Esophagus squamous epithelium (tissue), 5 donors: ENCODE results near the gene RHEX. TPM values are rescaled to one million over a fixed set of nuclear protein-coding genes. Genes with fewer than 3 reads are reported as not detected.

ENCODE experiments used
- DNase-seq: peaks from one replicate; lab custom pipeline; 2025; lab: John Stamatoyannopoulos, UW
- H3K27ac ChIP-seq, 4 donors: fragments of 200-600 bp; sonication (generic); one replicate each; pipeline ENCODE4 v1.5.1; 2016 to 2019; ENCODE audit warnings: mild to moderate bottlenecking in 1 of 4
- H3K27me3 ChIP-seq, 4 donors: fragments of 200-600 bp; sonication (generic); 1 replicate in 3 of 4; 2 replicates in 1 of 4; pipeline versions ENCODE4 v1.5.1 to v1.6.0; 2017 to 2021; ENCODE audit warnings: antibody characterized with exemption in 1 of 4
- H3K36me3 ChIP-seq, 3 donors: fragments of 200-600 bp; sonication (generic); one replicate each; pipeline ENCODE4 v1.5.1; 2016 to 2019
- H3K4me1 ChIP-seq, 3 donors: fragments of 200-600 bp; sonication (generic); one replicate each; pipeline ENCODE4 v1.5.1; 2017 to 2019
- H3K4me3 ChIP-seq, 4 donors: fragments of 200-600 bp; sonication (generic); 1 replicate in 3 of 4; 2 replicates in 1 of 4; pipeline ENCODE4 v1.5.1; 2016 to 2019; ENCODE audit warnings: mild to moderate bottlenecking in 2 of 4, moderate library complexity in 1 of 4
- H3K9me3 ChIP-seq, 3 donors: fragments of 200-600 bp; sonication (generic); one replicate each; pipeline ENCODE4 v1.5.1; 2016 to 2019
- CTCF ChIP-seq, 6 experiments: fragments of 450-650 bp in 4 of 6; fragments of 200-600 bp in 2 of 6; sonication (generic) in 2 of 6; IDR thresholded peaks; one replicate each; pipeline ENCODE4 v1.5.1; 2016 to 2019; ENCODE audit warnings: antibody characterized with exemption in 6 of 6, mild to moderate bottlenecking in 4 of 6, moderate library complexity in 4 of 6
- POLR2A ChIP-seq, 4 donors: fragments of 450-650 bp; IDR thresholded peaks; one replicate each; pipeline ENCODE4 v1.6.1; 2017; ENCODE audit warnings: antibody characterized with exemption in 4 of 4, mild to moderate bottlenecking in 4 of 4, moderate library complexity in 3 of 4
- WGBS, 2 donors: methylation state at CpG; one replicate each; pipeline ENCODE4 v1.1.5; 2018; 5-methylcytosine and 5-hydroxymethylcytosine counted together
- intact Hi-C: fragments of 100-400 bp; cut with DNase I; formaldehyde crosslinking; loops from one replicate; pipeline ENCODE4 v1.15.0; 2022
- total RNA-seq, 4 donors: library from RNA; depleted of rRNA; stranded (reverse); fragments of >200 nt; gene quantifications; one replicate each; pipeline ENCODE4 v1.1.0, GENCODE V29; 2016
- donor health status: DM: yes; HTN: yes; CAD: no.

Gene RHEX
- total RNA-seq, 4 donors from 2014 or later: 0.72 to 21.9 (median 4.5) TPM; not detected in 1

GRCh38 chr1:206041640-206042039, 11.3 kb upstream of the RHEX start:
- WGBS, 2 donors: 19 to 23% methylated on average over 6 to 7 of the region's 7 CpGs
- H3K27ac ChIP-seq: no peak overlapping the region
- H3K4me1 ChIP-seq: peaks cover 0 to 21% (median 0%) of the 10 kb centered on the region in 3 donors
- DNase-seq: no peak
- H3K27me3 ChIP-seq: peaks cover 0 to 22% (median 0%) of the 10 kb centered on the region in 4 donors
- intact Hi-C loops: no loop called here
- H3K36me3 ChIP-seq: no peaks in the 10 kb centered on the region
- H3K4me3 ChIP-seq: no peak overlapping the region
- TF ChIP-seq CTCF (IDR thresholded peaks at IDR 0.05) (no peak), POLR2A (IDR thresholded peaks at IDR 0.05) (no peak)
- no peaks in the 10 kb centered on the region for H3K9me3 ChIP-seq

- Histone ChIP-seq H3K4me3 (no peak overlapping the region), H3K4me1 (peaks cover 0 to 6% (median 5%) of the 10 kb centered on the region in 3 donors), H3K27ac (no peak overlapping the region), H3K27me3 (peaks cover 0 to 5% (median 0%) of the 10 kb centered on the region in 4 donors), H3K36me3 (no peaks in the 10 kb centered on the region), H3K9me3 (no peaks in the 10 kb centered on the region)
- intact Hi-C loops: no loop called here
- WGBS, 2 donors: 70 to 72% methylated on average over 4 of the region's 4 CpGs
- DNase-seq: no peak
- TF ChIP-seq POLR2A (IDR thresholded peaks at IDR 0.05) (no peak), CTCF (IDR thresholded peaks at IDR 0.05) (no peak)
Measured at GRCh38 chr1:206047271-206047670, 5.7 kb upstream of the RHEX start.

GRCh38 chr1:206048582-206048981, 4.4 kb upstream of the RHEX start:
- TF ChIP-seq CTCF (IDR thresholded peaks at IDR 0.05): no peak
- TF ChIP-seq POLR2A (IDR thresholded peaks at IDR 0.05): no peak
- H3K9me3 ChIP-seq: no peaks in the 10 kb centered on the region
- no peak overlapping the region for H3K27ac ChIP-seq
- whole genome bisulfite sequencing, 2 donors: 78 to 93% methylated on average over 3 to 6 of the region's 6 CpGs
- H3K27me3 ChIP-seq: peaks cover 0 to 2% (median 0%) of the 10 kb centered on the region in 4 donors
- no peak for DNase-seq
- no peaks in the 10 kb centered on the region for H3K36me3 ChIP-seq
- peaks cover 0 to 13% (median 10%) of the 10 kb centered on the region in 3 donors for H3K4me1 ChIP-seq
- intact Hi-C loops: no loop called here
- no peak overlapping the region for H3K4me3 ChIP-seq

GRCh38 chr1:206049293-206049692, 3.7 kb upstream of the RHEX start:
- no peaks in the 10 kb centered on the region for H3K9me3 ChIP-seq
- no peaks in the 10 kb centered on the region for H3K36me3 ChIP-seq
- DNase-seq: no peak
- no peak overlapping the region for H3K4me3 ChIP-seq
- no peak overlapping the region for H3K27ac ChIP-seq
- TF ChIP-seq POLR2A (IDR thresholded peaks at IDR 0.05) (no peak), CTCF (IDR thresholded peaks at IDR 0.05) (no peak)
- intact Hi-C loops: no loop called here
- no peaks in the 10 kb centered on the region for H3K27me3 ChIP-seq
- peaks cover 0 to 14% (median 10%) of the 10 kb centered on the region in 3 donors for H3K4me1 ChIP-seq

GRCh38 chr1:206049919-206050600, 2.9 kb upstream of the RHEX start:
- Histone ChIP-seq H3K9me3 (no peaks in the 10 kb centered on the region), H3K4me1 (peaks cover 0 to 14% (median 10%) of the 10 kb centered on the region in 3 donors), H3K36me3 (no peaks in the 10 kb centered on the region), H3K27me3 (no peaks in the 10 kb centered on the region), H3K4me3 (no peak overlapping the region), H3K27ac (no peak overlapping the region)
- DNase-seq: no peak
- intact Hi-C loops: no loop called here
- WGBS, 2 donors: 47 to 64% methylated on average over 3 of the region's 3 CpGs
- no peak for TF ChIP-seq CTCF (IDR thresholded peaks at IDR 0.05)
- no peak for TF ChIP-seq POLR2A (IDR thresholded peaks at IDR 0.05)
